ENCODE results near the gene ZNF808. TPM values are rescaled to one million over a fixed set of nuclear protein-coding genes. Genes with fewer than 3 reads are reported as not detected.

Gene ZNF808
- total and polyA plus RNA-seq, 9 of the 15 experiments (the other 6 are each of a cell fraction or from before 2014, with no cell fraction given), result 3.1 to 20.1 (median 10.9) TPM

- no peak for TF ChIP-seq ZNF518B (CRISPR knock-in tag; IDR thresholded peaks at IDR 0.05)
- no peak for TF ChIP-seq ATF1 (CRISPR knock-in tag; IDR thresholded peaks at IDR 0.05)
- TF ChIP-seq ATF1 (tag; IDR thresholded peaks at IDR 0.05), result no peak
- TF ChIP-seq SNIP1 (IDR thresholded peaks at IDR 0.05; ENCODE audit: low read depth), result no peak
- TF ChIP-seq NR1H2 (CRISPR knock-in tag; IDR thresholded peaks at IDR 0.05), result no peak
- no peak for TF ChIP-seq HEY1 (CRISPR knock-in tag; IDR thresholded peaks at IDR 0.05; ENCODE audit: borderline replicate concordance)
- no peak for TF ChIP-seq HMGXB4 (CRISPR knock-in tag; IDR thresholded peaks at IDR 0.05)
- TF ChIP-seq SMARCA4 (IDR thresholded peaks at IDR 0.05), result peak; percentile 46
- TF ChIP-seq FOXK2 (conservative IDR thresholded peaks at IDR 0.05 in 1 of 2, IDR thresholded peaks at IDR 0.05 in 1 of 2; ENCODE audit: low read depth in 2 of 2), result peak; percentile 47 to 60; a peak in 3 of 4 replicates
- no peak for TF ChIP-seq POLR3A (IDR thresholded peaks at IDR 0.05; ENCODE audit: borderline replicate concordance, extremely low read depth, insufficient read depth, insufficient read length)
Observed at GRCh38 chr19:52566588-52566987, 39.1 kb downstream of the ZNF808 start (continued).
